Stimulated activated naive B cell treated with anti-CD40 and anti-IgM and Interleukin-4, amounts not matched to agents 10 μg/mL and 1 μg/mL and 100 μg/mL, for 72 hours (primary cell): ENCODE results near the gene IGSF23.
"Not testable (repeated sequence)": the region's sequence is repeated elsewhere in the genome, so short reads cannot be mapped to it uniquely, and the experiment has no call there.

Source experiments
- ATAC-seq, 2 donors: fragments of 150-1000 bp; cut with Tn5 transposase; replicated peaks; 2 replicates each; pipeline ENCODE4 v1.10.0; 2021; ENCODE audit warnings: moderate library complexity in 1 of 2
- DNase-seq: peaks from one replicate; pipeline ENCODE4 v3.0.0; 2021
- H3K27ac Mint-ChIP-seq: one replicate; pipeline ENCODE4 v1.8.0; 2022; ENCODE audit warnings: mild to moderate bottlenecking, mixed read lengths
- H3K27me3 Mint-ChIP-seq, 2 donors: one replicate each; pipeline ENCODE4 v1.8.0; 2022; ENCODE audit warnings: mixed read lengths in 2 of 2
- H3K36me3 Mint-ChIP-seq, 2 donors: one replicate each; pipeline ENCODE4 v1.8.0; 2022; ENCODE audit warnings: mixed read lengths in 2 of 2, mild to moderate bottlenecking in 1 of 2
- H3K4me1 Mint-ChIP-seq, 2 donors: one replicate each; pipeline ENCODE4 v1.8.0; 2022; ENCODE audit warnings: mixed read lengths in 2 of 2, mild to moderate bottlenecking in 1 of 2
- H3K4me3 Mint-ChIP-seq, 2 donors: one replicate each; pipeline ENCODE4 v1.8.0; 2022; ENCODE audit warnings: mild to moderate bottlenecking in 2 of 2, mixed read lengths in 2 of 2, moderate library complexity in 1 of 2
- H3K9me3 Mint-ChIP-seq, 2 donors: one replicate each; pipeline ENCODE4 v1.8.0; 2022; ENCODE audit warnings: mixed read lengths in 2 of 2, mild to moderate bottlenecking in 1 of 2

The IGSF23 gene

GRCh38 chr19:44596428-44597130, 16.8 kb upstream of the IGSF23 start:
- Mint-ChIP-seq H3K4me3 (no peak overlapping the region), H3K9me3 (peaks cover 5 to 7% of the 10 kb centered on the region in 2 donors), H3K36me3 (no peaks in the 10 kb centered on the region), H3K27me3 (peaks cover 37 to 57% of the 10 kb centered on the region in 2 donors), H3K4me1 (no peaks in the 10 kb centered on the region), H3K27ac (no peak overlapping the region)
- no peak for ATAC-seq
- no peak for DNase-seq

GRCh38 chr19:44597131-44597491, 16.3 kb upstream of the IGSF23 start:
- ATAC-seq, result no peak
- no peaks in the 10 kb centered on the region for H3K36me3 Mint-ChIP-seq
- peaks cover 37 to 55% of the 10 kb centered on the region in 2 donors for H3K27me3 Mint-ChIP-seq
- H3K4me1 Mint-ChIP-seq, result no peaks in the 10 kb centered on the region
- no peak for DNase-seq
- H3K9me3 Mint-ChIP-seq, result peaks cover 5 to 7% of the 10 kb centered on the region in 2 donors
- H3K4me3 Mint-ChIP-seq, result no peak overlapping the region
- H3K27ac Mint-ChIP-seq, result no peak overlapping the region

- Mint-ChIP-seq H3K27ac (no peak overlapping the region), H3K4me1 (no peaks in the 10 kb centered on the region), H3K4me3 (no peak overlapping the region), H3K27me3 (peaks cover 41 to 54% of the 10 kb centered on the region in 2 donors), H3K36me3 (no peaks in the 10 kb centered on the region), H3K9me3 (peaks cover 5 to 7% of the 10 kb centered on the region in 2 donors)
- DNase-seq (no peak), ATAC-seq (no peak)
Measured at GRCh38 chr19:44598355-44598754, 15.0 kb upstream of the IGSF23 start.

- Mint-ChIP-seq H3K9me3 (peaks cover 5 to 7% of the 10 kb centered on the region in 2 donors), H3K36me3 (no peaks in the 10 kb centered on the region), H3K27ac (no peak overlapping the region)
Measured at GRCh38 chr19:44598880-44599279, 14.5 kb upstream of the IGSF23 start.

GRCh38 chr19:44600466-44600865, 12.9 kb upstream of the IGSF23 start:
- Mint-ChIP-seq H3K36me3 (no peaks in the 10 kb centered on the region), H3K27ac (no peak overlapping the region), H3K9me3 (peaks cover 5 to 7% of the 10 kb centered on the region in 2 donors), H3K27me3 (peaks cover 38 to 53% of the 10 kb centered on the region in 2 donors), H3K4me1 (no peaks in the 10 kb centered on the region), H3K4me3 (no peak overlapping the region)
- no peak for ATAC-seq
- no peak for DNase-seq

More at GRCh38 chr19:44598880-44599279, 14.5 kb upstream of the IGSF23 start:
- no peak overlapping the region for H3K4me3 Mint-ChIP-seq
- H3K4me1 Mint-ChIP-seq, result no peaks in the 10 kb centered on the region
- DNase-seq (no peak), ATAC-seq (no peak)
- peaks cover 38 to 59% of the 10 kb centered on the region in 2 donors for H3K27me3 Mint-ChIP-seq

- no peak overlapping the region for H3K4me3 Mint-ChIP-seq
- ATAC-seq, result no peak
- H3K27me3 Mint-ChIP-seq, result peaks cover 31 to 40% of the 10 kb centered on the region in 2 donors
- H3K36me3 Mint-ChIP-seq, result no peaks in the 10 kb centered on the region
- peaks cover 3 to 4% of the 10 kb centered on the region in 2 donors for H3K4me1 Mint-ChIP-seq
- no peak for DNase-seq
- peaks cover 5 to 7% of the 10 kb centered on the region in 2 donors for H3K9me3 Mint-ChIP-seq
- no peak overlapping the region for H3K27ac Mint-ChIP-seq
Measured at GRCh38 chr19:44602081-44602480, 11.3 kb upstream of the IGSF23 start.

- ATAC-seq (no peak), DNase-seq (no peak)
- H3K4me1 Mint-ChIP-seq, result peaks cover 6 to 7% of the 10 kb centered on the region in 2 donors
- H3K36me3 Mint-ChIP-seq, result no peaks in the 10 kb centered on the region
- H3K27ac Mint-ChIP-seq, result peak overlapping the region; percentile 79
- no peak overlapping the region for H3K4me3 Mint-ChIP-seq
- H3K27me3 Mint-ChIP-seq, result peaks cover 26 to 27% of the 10 kb centered on the region in 2 donors
- peaks cover 1 to 7% of the 10 kb centered on the region in 2 donors for H3K9me3 Mint-ChIP-seq
Measured at GRCh38 chr19:44603201-44603945, 10.0 kb upstream of the IGSF23 start.

GRCh38 chr19:44604241-44604640, 9.1 kb upstream of the IGSF23 start:
- H3K9me3 Mint-ChIP-seq, result peaks cover 1 to 5% of the 10 kb centered on the region in 2 donors
- H3K27ac Mint-ChIP-seq, result no peak overlapping the region
- no peaks in the 10 kb centered on the region for H3K36me3 Mint-ChIP-seq
- H3K4me3 Mint-ChIP-seq, result no peak overlapping the region
- ATAC-seq, result no peak
- DNase-seq, result no peak
- H3K27me3 Mint-ChIP-seq, result peaks cover 22 to 24% of the 10 kb centered on the region in 2 donors
- peaks cover 6 to 7% of the 10 kb centered on the region in 2 donors for H3K4me1 Mint-ChIP-seq

- no peaks in the 10 kb centered on the region for H3K9me3 Mint-ChIP-seq
- peaks cover 6 to 7% of the 10 kb centered on the region in 2 donors for H3K4me1 Mint-ChIP-seq
- H3K36me3 Mint-ChIP-seq, result no peaks in the 10 kb centered on the region
- H3K27ac Mint-ChIP-seq, result no peak overlapping the region
- DNase-seq, result no peak
- no peak for ATAC-seq
- H3K4me3 Mint-ChIP-seq, result no peak overlapping the region
- H3K27me3 Mint-ChIP-seq, result peaks cover 17% of the 10 kb centered on the region in 2 donors
Measured at GRCh38 chr19:44605547-44605946, 7.8 kb upstream of the IGSF23 start.

GRCh38 chr19:44607049-44607448, 6.3 kb upstream of the IGSF23 start:
- Mint-ChIP-seq H3K9me3 (no peaks in the 10 kb centered on the region), H3K27me3 (peaks cover 15 to 17% of the 10 kb centered on the region in 2 donors), H3K4me3 (no peak overlapping the region), H3K4me1 (peaks cover 6 to 7% of the 10 kb centered on the region in 2 donors), H3K27ac (no peak overlapping the region), H3K36me3 (no peaks in the 10 kb centered on the region)
- peak; percentile 34 to 49 for ATAC-seq
- DNase-seq, result no peak

- Mint-ChIP-seq H3K4me3 (no peak overlapping the region), H3K27me3 (peaks cover 20 to 23% of the 10 kb centered on the region in 2 donors), H3K36me3 (no peaks in the 10 kb centered on the region), H3K9me3 (no peaks in the 10 kb centered on the region), H3K27ac (no peak overlapping the region), H3K4me1 (peaks cover 6 to 7% of the 10 kb centered on the region in 2 donors)
- DNase-seq (no peak), ATAC-seq (no peak)
Measured at GRCh38 chr19:44607917-44608316, 5.4 kb upstream of the IGSF23 start.

GRCh38 chr19:44608391-44608821, 5.0 kb upstream of the IGSF23 start:
- Mint-ChIP-seq H3K4me3 (no peak overlapping the region), H3K27me3 (peaks cover 18 to 21% of the 10 kb centered on the region in 2 donors), H3K4me1 (peaks cover 6 to 7% of the 10 kb centered on the region in 2 donors), H3K27ac (no peak overlapping the region), H3K9me3 (no peaks in the 10 kb centered on the region), H3K36me3 (no peaks in the 10 kb centered on the region)
- ATAC-seq (no peak), DNase-seq (no peak)

GRCh38 chr19:44609219-44609618, 4.1 kb upstream of the IGSF23 start:
- no peak for DNase-seq
- no peak for ATAC-seq
- Mint-ChIP-seq H3K27me3 (peaks cover 16 to 18% of the 10 kb centered on the region in 2 donors), H3K9me3 (no peaks in the 10 kb centered on the region), H3K36me3 (no peaks in the 10 kb centered on the region), H3K27ac (no peak overlapping the region), H3K4me3 (no peak overlapping the region), H3K4me1 (peaks cover 6 to 7% of the 10 kb centered on the region in 2 donors)

GRCh38 chr19:44610497-44610896, 2.9 kb upstream of the IGSF23 start:
- DNase-seq, H3K36me3 Mint-ChIP-seq, H3K9me3 Mint-ChIP-seq, H3K4me3 Mint-ChIP-seq, ATAC-seq, H3K27ac Mint-ChIP-seq, H3K4me1 Mint-ChIP-seq: not testable (repeated sequence)
- peaks cover 12 to 16% of the 10 kb centered on the region in 2 donors for H3K27me3 Mint-ChIP-seq
